ENCODE data around the gene SMG7.
A peak's percentile ranks its signal among the peaks of the same experiment; 100 is the strongest.

- TF ChIP-seq POLR2A (IDR thresholded peaks at IDR 0.05) (peak in 1 of 2 donors; percentile 24), EP300 (IDR thresholded peaks at IDR 0.05) (peak in 1 of 2 donors; percentile 79), CTCF (IDR thresholded peaks at IDR 0.05) (peak; percentile 29 to 63 (median 60))
These were observed 1.9 kb upstream of the SMG7 start for GRCh38 chr1:183470147-183470960.

All from tibial nerve (tissue), 4 donors.